ENCODE results near the gene TC2N.
"Not testable (repeated sequence)": the region's sequence is repeated elsewhere in the genome, so short reads cannot be mapped to it uniquely, and the experiment has no call there.

The TC2N gene

DNA sequence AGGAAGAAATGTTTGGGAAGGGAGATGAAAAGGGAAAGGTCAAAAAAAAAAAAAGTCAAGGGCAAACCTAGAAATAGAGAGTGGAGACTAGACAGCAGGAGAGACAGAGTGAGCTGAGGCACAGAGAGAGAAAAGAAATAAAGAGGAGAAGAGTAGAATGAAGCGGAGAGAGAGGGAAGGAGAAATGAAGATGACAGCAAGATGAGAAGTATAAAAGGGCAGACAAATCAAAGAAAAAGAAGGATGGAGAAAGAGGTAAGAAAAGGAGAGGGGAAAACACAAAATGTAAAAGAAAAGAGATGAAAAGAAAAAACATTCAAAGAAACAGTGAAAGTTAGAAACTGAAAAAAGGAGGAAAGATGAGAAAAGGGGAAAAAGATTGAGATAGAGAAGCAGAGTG is 53.0 kb downstream of the TC2N start:
- Histone ChIP-seq H3K36me3 (no peaks in the 10 kb centered on the region), H3K27me3 (no peaks in the 10 kb centered on the region), H3K4me3 (ENCODE audit: low read depth in 1 of 2, low read length in 1 of 2) (no peak overlapping the region), H3K27ac (no peak overlapping the region), H3K4me1 (ENCODE audit: control insufficient read depth in 1 of 2, insufficient read depth in 1 of 2, low read depth in 1 of 2, low read length in 1 of 2) (no peaks in the 10 kb centered on the region), H3K9me3 (no peaks in the 10 kb centered on the region)
- TF ChIP-seq, protein P1, sequence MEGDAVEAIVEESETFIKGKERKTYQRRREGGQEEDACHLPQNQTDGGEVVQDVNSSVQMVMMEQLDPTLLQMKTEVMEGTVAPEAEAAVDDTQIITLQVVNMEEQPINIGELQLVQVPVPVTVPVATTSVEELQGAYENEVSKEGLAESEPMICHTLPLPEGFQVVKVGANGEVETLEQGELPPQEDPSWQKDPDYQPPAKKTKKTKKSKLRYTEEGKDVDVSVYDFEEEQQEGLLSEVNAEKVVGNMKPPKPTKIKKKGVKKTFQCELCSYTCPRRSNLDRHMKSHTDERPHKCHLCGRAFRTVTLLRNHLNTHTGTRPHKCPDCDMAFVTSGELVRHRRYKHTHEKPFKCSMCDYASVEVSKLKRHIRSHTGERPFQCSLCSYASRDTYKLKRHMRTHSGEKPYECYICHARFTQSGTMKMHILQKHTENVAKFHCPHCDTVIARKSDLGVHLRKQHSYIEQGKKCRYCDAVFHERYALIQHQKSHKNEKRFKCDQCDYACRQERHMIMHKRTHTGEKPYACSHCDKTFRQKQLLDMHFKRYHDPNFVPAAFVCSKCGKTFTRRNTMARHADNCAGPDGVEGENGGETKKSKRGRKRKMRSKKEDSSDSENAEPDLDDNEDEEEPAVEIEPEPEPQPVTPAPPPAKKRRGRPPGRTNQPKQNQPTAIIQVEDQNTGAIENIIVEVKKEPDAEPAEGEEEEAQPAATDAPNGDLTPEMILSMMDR (IDR thresholded peaks at IDR 0.05), result no peak

DNA sequence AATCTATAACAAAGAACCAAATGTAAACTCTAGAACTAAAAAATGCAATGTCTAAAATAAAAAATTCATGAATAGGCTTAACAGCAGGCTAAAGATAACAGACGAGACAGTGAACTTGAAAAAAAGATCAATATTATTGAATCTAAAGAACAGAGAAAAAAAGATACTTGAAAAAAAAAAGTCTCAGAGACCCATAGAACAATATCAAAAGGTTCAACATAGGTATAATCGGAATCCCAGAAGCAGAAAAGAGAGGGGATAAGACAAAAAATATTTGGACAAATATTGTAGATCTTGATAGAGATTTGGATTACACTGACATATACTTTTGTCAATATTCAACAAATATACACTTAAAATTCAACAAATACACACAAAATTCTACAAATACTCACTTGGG is 56.6 kb downstream of the TC2N start:
- Histone ChIP-seq H3K27ac (no peak overlapping the region), H3K9me3 (no peaks in the 10 kb centered on the region), H3K27me3 (no peaks in the 10 kb centered on the region), H3K36me3 (no peaks in the 10 kb centered on the region), H3K4me1 (ENCODE audit: control insufficient read depth in 1 of 2, insufficient read depth in 1 of 2, low read depth in 1 of 2, low read length in 1 of 2) (no peaks in the 10 kb centered on the region), H3K4me3 (ENCODE audit: low read depth in 1 of 2, low read length in 1 of 2) (no peak overlapping the region)
- TF ChIP-seq, protein P1 (IDR thresholded peaks at IDR 0.05), result no peak

DNA sequence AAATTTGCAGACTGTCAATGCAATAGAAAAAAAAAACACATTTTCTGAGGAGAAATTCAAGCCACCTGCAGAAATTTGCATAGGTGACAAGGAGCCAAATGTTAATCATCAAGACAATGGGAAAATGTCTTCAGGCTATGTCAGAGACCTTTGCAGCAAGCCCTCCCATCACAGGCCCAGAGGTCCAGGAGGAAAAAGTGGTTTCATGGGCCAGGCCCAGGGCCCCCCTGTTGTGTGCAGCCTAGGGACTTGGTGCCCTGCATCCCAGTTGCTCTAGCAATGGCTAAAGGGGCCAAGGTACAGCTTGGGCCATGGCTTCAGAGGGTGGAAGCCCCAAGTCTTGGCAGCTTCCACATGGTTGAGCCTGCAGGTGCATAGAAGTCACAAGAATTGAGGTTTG is 60.6 kb downstream of the TC2N start:
- Histone ChIP-seq H3K36me3 (no peaks in the 10 kb centered on the region), H3K9me3 (no peaks in the 10 kb centered on the region), H3K4me1 (ENCODE audit: control insufficient read depth in 1 of 2, insufficient read depth in 1 of 2, low read depth in 1 of 2, low read length in 1 of 2) (no peaks in the 10 kb centered on the region), H3K27ac (no peak overlapping the region), H3K4me3 (ENCODE audit: low read depth in 1 of 2, low read length in 1 of 2) (no peak overlapping the region), H3K27me3 (no peaks in the 10 kb centered on the region)
- TF ChIP-seq, protein P1 (IDR thresholded peaks at IDR 0.05), result no peak

DNA sequence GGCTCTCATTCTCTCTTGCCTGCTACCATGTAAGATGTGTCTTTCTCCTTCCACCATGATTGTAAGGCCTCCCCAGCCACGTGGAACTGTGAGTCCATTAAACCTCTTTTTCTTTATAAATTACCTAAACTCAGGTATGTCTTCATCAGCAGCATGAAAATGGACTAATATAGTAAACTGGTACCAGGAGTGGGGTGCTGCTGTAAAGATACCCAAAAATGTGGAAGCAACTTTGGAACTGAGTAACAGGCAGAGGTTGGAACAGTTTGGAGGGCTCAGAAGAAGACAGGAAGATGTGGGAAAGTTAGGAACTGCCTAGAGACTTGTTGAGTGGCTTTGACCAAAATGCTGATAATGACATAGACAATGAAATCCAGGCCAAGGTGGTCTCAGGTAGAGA is 61.2 kb downstream of the TC2N start:
- not testable (repeated sequence) for H3K27me3 ChIP-seq; H3K9me3 ChIP-seq; H3K36me3 ChIP-seq; H3K4me1 ChIP-seq (ENCODE audit: control insufficient read depth in 1 of 2, insufficient read depth in 1 of 2, low read depth in 1 of 2, low read length in 1 of 2); H3K4me3 ChIP-seq (ENCODE audit: low read depth in 1 of 2, low read length in 1 of 2); H3K27ac ChIP-seq

DNA sequence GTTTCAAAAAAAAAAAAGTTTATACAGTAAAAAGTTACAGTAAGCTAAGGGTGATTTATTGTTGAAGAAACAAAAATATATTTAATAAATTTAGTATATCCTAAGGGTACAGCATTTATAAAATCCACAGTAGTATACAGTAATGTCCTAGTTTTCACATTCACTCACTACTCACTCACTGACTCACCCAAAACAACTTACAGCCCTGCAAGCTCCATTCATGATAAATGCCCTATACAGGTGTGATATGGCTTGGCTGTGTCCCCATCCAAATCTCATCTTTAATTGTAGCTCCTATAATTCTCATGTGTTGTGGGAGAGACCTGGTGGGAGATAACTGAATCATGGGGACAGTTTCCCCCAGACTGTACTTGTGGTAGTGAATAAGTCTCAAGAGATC is 61.7 kb downstream of the TC2N start:
- H3K4me3 ChIP-seq (ENCODE audit: low read depth in 1 of 2, low read length in 1 of 2), result no peak overlapping the region
- H3K27me3 ChIP-seq, result no peaks in the 10 kb centered on the region

DNA sequence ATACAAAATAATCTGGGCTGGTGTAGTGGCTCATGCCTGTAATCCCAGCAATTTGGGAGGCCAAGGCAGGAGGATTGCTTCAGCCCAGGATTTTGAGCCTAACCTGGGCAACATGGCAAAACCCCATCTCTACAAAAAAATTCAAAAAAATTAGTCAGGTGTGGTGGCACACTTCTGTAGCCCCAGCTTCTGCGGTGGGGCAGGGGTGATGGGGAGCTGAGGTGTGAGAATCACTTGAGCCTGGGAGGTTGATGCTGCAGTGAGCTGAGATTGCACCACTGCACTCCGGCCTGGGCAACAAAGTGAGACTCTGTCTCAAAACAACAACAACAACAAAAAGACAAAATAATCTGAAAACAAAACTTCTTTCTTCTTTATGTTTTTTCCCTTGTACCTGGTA is 66.0 kb downstream of the TC2N start:
- TF ChIP-seq, protein P1 (IDR thresholded peaks at IDR 0.05), result no peak

More for the DNA sequence above, 61.7 kb downstream of the TC2N start:
- H3K4me1 ChIP-seq (ENCODE audit: control insufficient read depth in 1 of 2, insufficient read depth in 1 of 2, low read depth in 1 of 2, low read length in 1 of 2), result no peaks in the 10 kb centered on the region
- TF ChIP-seq, protein P1 (IDR thresholded peaks at IDR 0.05), result no peak
- H3K27ac ChIP-seq, result no peak overlapping the region
- H3K36me3 ChIP-seq, result no peaks in the 10 kb centered on the region
- no peaks in the 10 kb centered on the region for H3K9me3 ChIP-seq

More for the DNA sequence above, 66.0 kb downstream of the TC2N start:
- Histone ChIP-seq H3K9me3 (no peaks in the 10 kb centered on the region), H3K4me3 (ENCODE audit: low read depth in 1 of 2, low read length in 1 of 2) (no peak overlapping the region), H3K4me1 (ENCODE audit: control insufficient read depth in 1 of 2, insufficient read depth in 1 of 2, low read depth in 1 of 2, low read length in 1 of 2) (no peaks in the 10 kb centered on the region), H3K27me3 (no peaks in the 10 kb centered on the region), H3K36me3 (no peaks in the 10 kb centered on the region), H3K27ac (no peak overlapping the region)
